OCI-LY3 (cell line): Measurements from ENCODE around the gene SOX5.

Experiments used
- CTCF ChIP-seq: fragments of 200-600, 300-600 bp; sonication (generic); IDR thresholded peaks from 2 replicates; pipeline ENCODE4 v1.5.1; 2014; ENCODE audit warnings: antibody characterized with exemption, low read length, low read depth
- EZH2phosphoT487 ChIP-seq: fragments of 200-600 bp; shearing (Covaris generic); IDR thresholded peaks from 2 replicates; pipeline ENCODE4 v1.6.1; 2018; ENCODE audit warnings: antibody characterized with exemption, mixed run types, low read depth

- TF ChIP-seq CTCF, result no peak
- TF ChIP-seq EZH2phosphoT487, result no peak
These were observed 320.7 kb downstream of the SOX5 start for GRCh38 chr12:23628806-23629205.
